ENCODE results near the gene ZNF485. TPM values are rescaled to one million over a fixed set of nuclear protein-coding genes. Genes with fewer than 3 reads are reported as not detected.

ZNF485 gene
- total and polyA plus RNA-seq, 2 of the 8 experiments (the other 6 are each of a cell fraction or from before 2014, with no cell fraction given): 2.5 to 8.2 TPM

DNA sequence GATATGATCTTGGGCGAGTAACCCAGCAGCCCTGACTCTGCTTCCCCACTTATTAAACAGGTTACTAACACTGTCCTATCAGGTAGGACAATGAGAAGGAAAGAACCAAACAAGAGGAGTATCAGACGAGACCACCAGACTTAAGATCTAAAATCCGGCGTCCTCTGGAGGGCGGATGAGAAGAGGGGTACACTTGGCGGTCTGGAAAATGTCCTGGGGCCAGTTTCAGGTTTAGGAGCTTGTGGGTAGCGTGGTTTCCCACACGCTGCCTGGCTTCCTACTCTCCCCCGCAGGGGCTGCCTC, 41.8 kb downstream of the ZNF485 start:
- Histone ChIP-seq H3K23me2 (ENCODE audit: low read depth, low read length) (peaks cover 10% of the 10 kb centered on the region), H4K91ac (replicated peaks; ENCODE audit: insufficient read length, low read length) (no peak overlapping the region), H3K79me1 (ENCODE audit: low read depth, low read length) (no peaks in the 10 kb centered on the region), H4K5ac (ENCODE audit: insufficient read length, low read depth, low read length) (no peak overlapping the region), H3K9ac (replicated peaks in 1 of 4; ENCODE audit: extremely low read depth in 1 of 4, low read depth in 3 of 4, low read length in 3 of 4) (peak overlapping the region; percentile 42 to 72 (median 66)), H3K9me3 (ENCODE audit: insufficient read depth in 2 of 2, low read depth in 1 of 2, low read length in 1 of 2) (peaks cover 35 to 41% of the 10 kb centered on the region in 2 experiments), H3K27me3 (replicated peaks in 1 of 4; ENCODE audit: control insufficient read depth in 3 of 4, extremely low read depth in 1 of 4, insufficient read depth in 3 of 4, low read length in 3 of 4) (peaks cover 2 to 23% (median 17%) of the 10 kb centered on the region in 4 experiments), H4K20me1 (replicated peaks in 1 of 2; ENCODE audit: control insufficient read depth in 1 of 2, insufficient read depth in 2 of 2, low read length in 2 of 2) (no peaks in the 10 kb centered on the region), H3K4me2 (ENCODE audit: insufficient read depth in 1 of 2, low read depth in 2 of 2, low read length in 2 of 2) (peak overlapping the region; percentile 77 to 82), H3K36me3 (ENCODE audit: control insufficient read depth in 2 of 4, insufficient read depth in 4 of 4, low read length in 3 of 4) (peaks cover 4 to 33% (median 25%) of the 10 kb centered on the region in 4 experiments), H2BK20ac (ENCODE audit: low read length) (no peak overlapping the region), H2BK15ac (ENCODE audit: low read length) (no peak overlapping the region), H3K23ac (ENCODE audit: insufficient read length) (no peak overlapping the region), H3K27ac (ENCODE audit: low read depth, low read length) (no peak overlapping the region), H2BK5ac (ENCODE audit: low read depth, low read length) (no peak overlapping the region), H4K8ac (ENCODE audit: extremely low read depth, insufficient read depth, low read length) (peak overlapping the region; percentile 96; the same call in 1 of the 2 replicates), H3K14ac (ENCODE audit: insufficient read length) (no peak overlapping the region), H3K4me1 (replicated peaks in 1 of 4; ENCODE audit: control insufficient read depth in 3 of 4, insufficient read depth in 4 of 4, low read length in 3 of 4) (peaks cover 0 to 4% (median 0%) of the 10 kb centered on the region in 4 experiments; a peak in 2 of 7 replicates), H3K4me3 (ENCODE audit: extremely low read depth in 1 of 4, insufficient read depth in 2 of 4, low read depth in 3 of 4, low read length in 4 of 4) (peak overlapping the region; percentile 46 to 67 (median 52)), H2BK120ac (replicated peaks; ENCODE audit: low read depth, low read length) (no peak overlapping the region), H2AK5ac (ENCODE audit: low read depth, low read length) (no peak overlapping the region), H3K56ac (replicated peaks; ENCODE audit: insufficient read length, low read depth, low read length) (no peak overlapping the region), H2AFZ (ENCODE audit: low read length) (peak overlapping the region; percentile 81; the same call in 1 of the 2 replicates), H3K4ac (replicated peaks; ENCODE audit: insufficient read length, low read depth, low read length) (no peak overlapping the region), H3K79me2 (ENCODE audit: control insufficient read depth in 1 of 2, insufficient read depth in 2 of 2, low read length in 2 of 2) (no peaks in the 10 kb centered on the region), H2BK12ac (ENCODE audit: low read depth, low read length) (no peak overlapping the region), H3K18ac (ENCODE audit: extremely low read depth, low read length) (no peak overlapping the region; the same call in 1 of the 2 replicates)
- FAIRE-seq: no peak
- POLR2A ChIA-PET (ENCODE audit: partially characterized antibody): interaction anchor here (0.6 to 1.2 kb wide), 3 partner anchors 13 to 712 kb away, joined by 3 to 4 read pairs (median 3); no protein-coding TSS in a partner anchor
- no peak for DNase-seq (ENCODE audit: low read depth in 1 of 2, low spot score in 2 of 2)
- WGBS, 2 experiments (ENCODE audit: extremely low coverage in 1 of 2, insufficient coverage in 1 of 2, insufficient read length in 1 of 2, insufficient replicate concordance in 2 of 2, low coverage in 1 of 2, low lambda C conversion rate in 2 of 2, missing lambda C conversion rate in 1 of 2): 39% methylated on average over 8 of the region's 9 CpGs; no CpG with 5 or more reads in 1 of the 2 experiments
- CTCF ChIA-PET (ENCODE audit: partially characterized antibody): interaction anchor here (1.1 to 1.3 kb wide), 2 partner anchors 16 to 240 kb away, joined by 4 to 5 read pairs; no protein-coding TSS in a partner anchor
- TF ChIP-seq, protein P1, sequence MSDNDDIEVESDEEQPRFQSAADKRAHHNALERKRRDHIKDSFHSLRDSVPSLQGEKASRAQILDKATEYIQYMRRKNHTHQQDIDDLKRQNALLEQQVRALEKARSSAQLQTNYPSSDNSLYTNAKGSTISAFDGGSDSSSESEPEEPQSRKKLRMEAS (IDR thresholded peaks at IDR 0.05): no peak
- TF ChIP-seq HDAC6 (IDR thresholded peaks at IDR 0.05; ENCODE audit: low read depth, low read length): no peak
- TF ChIP-seq TAF1 (IDR thresholded peaks at IDR 0.05; ENCODE audit: low read depth, low read length): no peak
- TF ChIP-seq, protein P2, sequence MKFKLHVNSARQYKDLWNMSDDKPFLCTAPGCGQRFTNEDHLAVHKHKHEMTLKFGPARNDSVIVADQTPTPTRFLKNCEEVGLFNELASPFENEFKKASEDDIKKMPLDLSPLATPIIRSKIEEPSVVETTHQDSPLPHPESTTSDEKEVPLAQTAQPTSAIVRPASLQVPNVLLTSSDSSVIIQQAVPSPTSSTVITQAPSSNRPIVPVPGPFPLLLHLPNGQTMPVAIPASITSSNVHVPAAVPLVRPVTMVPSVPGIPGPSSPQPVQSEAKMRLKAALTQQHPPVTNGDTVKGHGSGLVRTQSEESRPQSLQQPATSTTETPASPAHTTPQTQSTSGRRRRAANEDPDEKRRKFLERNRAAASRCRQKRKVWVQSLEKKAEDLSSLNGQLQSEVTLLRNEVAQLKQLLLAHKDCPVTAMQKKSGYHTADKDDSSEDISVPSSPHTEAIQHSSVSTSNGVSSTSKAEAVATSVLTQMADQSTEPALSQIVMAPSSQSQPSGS (IDR thresholded peaks at IDR 0.05; ENCODE audit: low read length): no peak
- no peak for TF ChIP-seq GABPA (IDR thresholded peaks at IDR 0.05; ENCODE audit: borderline replicate concordance, insufficient read depth, low read length)
- TF ChIP-seq CBX5 (IDR thresholded peaks at IDR 0.05; ENCODE audit: low read depth, low read length): no peak
- no peak for TF ChIP-seq YY1 (IDR thresholded peaks at IDR 0.05; ENCODE audit: low read depth, low read length)
- TF ChIP-seq POLR2AphosphoS5 (IDR thresholded peaks at IDR 0.05; ENCODE audit: low read depth, low read length): no peak
- no peak for TF ChIP-seq SP1 (IDR thresholded peaks at IDR 0.05; ENCODE audit: low read depth, low read length)
- TF ChIP-seq HDAC2 (IDR thresholded peaks at IDR 0.05; ENCODE audit: borderline replicate concordance in 1 of 2, low read depth in 2 of 2, low read length in 2 of 2): no peak
- no peak for TF ChIP-seq SRF (IDR thresholded peaks at IDR 0.05; ENCODE audit: low read depth, low read length)
- TF ChIP-seq, protein P3, sequence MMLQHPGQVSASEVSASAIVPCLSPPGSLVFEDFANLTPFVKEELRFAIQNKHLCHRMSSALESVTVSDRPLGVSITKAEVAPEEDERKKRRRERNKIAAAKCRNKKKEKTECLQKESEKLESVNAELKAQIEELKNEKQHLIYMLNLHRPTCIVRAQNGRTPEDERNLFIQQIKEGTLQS (IDR thresholded peaks at IDR 0.05; ENCODE audit: insufficient read depth, low read depth, low read length): no peak

Data from H1 (cell line).